ENCODE data around the gene ROCK2. TPM values are rescaled to one million over a fixed set of nuclear protein-coding genes. Genes with fewer than 3 reads are reported as not detected.

ROCK2 gene
- total RNA-seq, 1 donor from 2014 or later, result 84.5 TPM

- DNase-seq (ENCODE audit: low spot score), result no peak
Measured at GRCh38 chr2:11310212-11310611, 34.2 kb downstream of the ROCK2 start.

DNA sequence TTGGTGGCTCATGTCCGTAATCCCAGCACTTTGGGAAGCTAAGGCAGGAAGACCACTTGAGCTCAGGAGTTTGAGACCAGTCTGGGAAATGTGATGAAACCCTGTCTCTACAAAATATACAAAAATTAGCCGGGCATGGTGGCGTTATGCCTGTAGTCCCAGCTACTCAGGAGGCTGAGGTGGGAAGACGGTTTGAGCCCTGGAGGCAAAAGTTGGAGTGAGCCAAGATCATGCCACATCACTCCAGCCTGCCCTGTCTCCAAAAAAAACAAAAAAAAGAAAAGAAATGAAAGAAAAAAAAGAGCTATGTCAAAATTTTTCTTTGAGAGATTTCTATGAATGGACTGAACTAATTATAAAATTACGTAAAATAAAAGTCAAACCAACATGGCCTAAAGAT, 34.7 kb downstream of the ROCK2 start:
- DNase-seq (ENCODE audit: low spot score), result no peak

GRCh38 chr2:11307764-11308415, 36.5 kb downstream of the ROCK2 start:
- no peak for DNase-seq (ENCODE audit: low spot score)

- no peak for DNase-seq (ENCODE audit: low spot score)
Measured at GRCh38 chr2:11305958-11306357, 38.5 kb downstream of the ROCK2 start.

DNA sequence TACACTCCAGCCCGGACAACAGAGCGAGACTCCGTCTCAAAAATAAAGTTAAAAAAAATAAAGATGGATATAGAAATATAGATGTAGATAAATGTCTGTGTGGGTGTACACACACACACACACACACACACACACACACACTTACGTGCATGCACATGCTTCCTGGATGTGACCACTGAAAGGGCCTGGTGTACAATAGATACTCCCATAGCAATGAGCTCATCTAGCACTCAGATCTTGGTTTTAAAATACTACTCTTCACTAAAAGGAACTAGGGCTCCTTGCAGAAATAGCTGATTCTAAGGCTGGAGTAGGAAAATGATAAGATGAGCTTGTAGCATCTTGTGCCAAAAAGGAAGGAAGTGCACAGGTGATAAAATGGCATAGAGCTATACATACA, 39.1 kb downstream of the ROCK2 start:
- no peak for DNase-seq (ENCODE audit: low spot score)

- DNase-seq (ENCODE audit: low spot score), result no peak
Measured at GRCh38 chr2:11304476-11304875, 40.0 kb downstream of the ROCK2 start.

GRCh38 chr2:11303290-11304013, 41.0 kb downstream of the ROCK2 start:
- DNase-seq (ENCODE audit: low spot score), result no peak

GRCh38 chr2:11299439-11299838, 45.0 kb downstream of the ROCK2 start:
- DNase-seq (ENCODE audit: low spot score), result no peak

- DNase-seq (ENCODE audit: low spot score), result no peak
Measured at GRCh38 chr2:11298592-11298991, 45.8 kb downstream of the ROCK2 start.

DNA sequence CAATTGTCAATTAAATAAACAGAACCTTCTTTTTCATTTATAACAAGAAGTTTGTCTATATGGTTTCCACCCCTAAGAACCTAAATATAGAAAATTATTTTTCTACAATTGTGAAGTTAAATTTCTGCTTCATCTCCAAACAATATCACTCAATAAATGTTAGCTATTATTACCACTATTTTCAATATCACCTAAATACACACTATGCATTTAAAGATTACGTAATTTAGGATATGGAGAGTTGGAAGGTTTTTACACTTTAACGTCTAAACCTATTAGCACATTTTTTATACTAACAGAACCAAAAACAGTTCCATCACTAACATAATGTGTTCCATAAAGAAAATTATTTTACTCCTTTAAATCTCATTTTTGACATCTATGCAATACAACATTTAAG, 48.0 kb downstream of the ROCK2 start:
- no peak for DNase-seq (ENCODE audit: low spot score)

DNA sequence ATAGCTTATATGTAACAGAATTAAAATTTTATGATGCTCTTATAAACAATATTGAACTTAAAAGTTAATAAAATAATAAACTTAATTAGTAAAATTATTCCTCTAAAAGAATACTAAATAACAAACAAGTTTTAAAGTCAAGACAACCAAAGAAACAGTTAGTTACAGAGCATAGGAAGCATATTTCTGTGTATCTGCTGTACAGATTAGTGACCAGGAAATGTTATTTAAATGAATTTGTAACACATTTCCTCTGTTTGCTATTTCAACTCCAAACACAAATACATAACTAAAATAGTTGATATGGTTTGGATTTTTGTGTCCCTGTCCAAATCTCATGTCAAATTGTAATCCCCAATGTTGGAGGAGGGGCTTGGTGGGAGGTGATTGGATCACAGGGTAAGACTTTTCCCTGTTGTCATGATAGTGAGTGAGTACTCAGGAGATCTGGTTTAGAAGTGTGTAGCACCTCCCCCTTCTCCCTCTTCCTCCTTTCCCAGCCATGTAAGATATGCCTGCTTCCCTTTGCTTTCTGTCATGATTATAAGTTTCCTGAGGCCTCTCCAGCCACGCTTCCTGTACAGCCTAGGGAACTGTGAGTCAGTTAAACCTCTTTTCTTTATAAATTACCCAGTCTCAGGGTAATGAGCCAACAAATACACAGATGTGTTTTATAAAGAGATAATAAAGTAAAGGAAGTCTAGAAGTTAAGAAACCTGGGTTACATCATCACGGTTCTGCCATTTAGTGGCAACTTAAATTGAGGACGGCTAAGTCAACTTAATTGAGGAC, 51.8 kb downstream of the ROCK2 start:
- DNase-seq (ENCODE audit: low spot score), result no peak

DNA sequence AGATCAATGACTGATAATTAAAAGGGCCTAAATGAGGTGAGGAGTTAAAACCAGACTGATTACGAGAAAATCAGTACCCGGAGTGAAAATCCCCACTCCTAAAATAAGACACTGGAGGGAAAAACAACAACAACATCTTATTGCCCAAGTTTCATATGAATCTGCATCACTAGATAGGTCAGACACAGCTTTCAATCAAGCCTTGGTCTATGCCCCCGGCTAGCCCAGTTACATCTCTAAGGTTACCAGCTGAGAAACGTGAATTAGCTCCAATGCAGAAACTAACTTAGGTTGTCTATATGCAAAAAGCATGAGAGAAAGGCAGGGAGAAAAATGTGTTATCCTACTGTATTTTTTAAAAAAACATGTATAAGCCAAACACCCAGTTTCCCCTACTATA, 53.7 kb downstream of the ROCK2 start:
- no peak for DNase-seq (ENCODE audit: low spot score)

DNA sequence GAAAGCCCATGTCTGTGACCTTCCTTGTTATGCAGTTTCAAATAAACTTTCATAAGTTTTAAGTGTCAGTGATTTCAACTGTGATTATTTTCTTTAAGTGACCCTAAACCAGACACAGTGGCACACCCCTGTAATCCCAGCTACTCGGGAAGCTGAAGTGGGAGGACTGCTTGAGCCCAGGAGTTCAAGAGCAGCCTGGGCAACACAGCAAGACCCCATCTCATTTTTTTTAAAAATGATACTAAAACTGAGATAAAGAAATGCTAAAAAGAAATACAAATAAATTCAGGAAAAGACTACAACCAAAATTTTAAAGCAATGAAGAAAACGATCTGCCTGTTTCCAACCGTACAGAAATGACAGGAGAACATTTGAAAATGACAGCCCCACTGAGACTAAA, 54.2 kb downstream of the ROCK2 start:
- DNase-seq (ENCODE audit: low spot score), result no peak

DNA sequence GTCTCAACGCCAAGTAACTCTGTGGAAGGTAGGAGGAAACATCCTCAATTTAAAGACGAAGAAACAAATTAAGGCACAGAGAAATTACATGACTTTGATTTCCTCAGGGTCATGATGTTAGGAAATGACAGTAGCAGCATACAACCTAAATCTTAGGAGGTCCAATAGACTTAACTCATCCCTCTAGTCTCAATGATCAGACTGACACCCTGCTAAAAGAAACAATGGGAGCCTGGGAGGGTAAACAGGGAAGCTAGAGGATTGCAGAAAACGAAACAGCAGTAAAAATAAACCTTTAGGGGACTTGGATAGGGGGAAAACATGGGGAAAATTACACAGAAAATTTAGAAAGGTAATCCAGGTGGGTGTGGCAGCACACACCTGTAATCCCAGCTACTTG, 56.0 kb downstream of the ROCK2 start:
- no peak for DNase-seq (ENCODE audit: low spot score)

DNA sequence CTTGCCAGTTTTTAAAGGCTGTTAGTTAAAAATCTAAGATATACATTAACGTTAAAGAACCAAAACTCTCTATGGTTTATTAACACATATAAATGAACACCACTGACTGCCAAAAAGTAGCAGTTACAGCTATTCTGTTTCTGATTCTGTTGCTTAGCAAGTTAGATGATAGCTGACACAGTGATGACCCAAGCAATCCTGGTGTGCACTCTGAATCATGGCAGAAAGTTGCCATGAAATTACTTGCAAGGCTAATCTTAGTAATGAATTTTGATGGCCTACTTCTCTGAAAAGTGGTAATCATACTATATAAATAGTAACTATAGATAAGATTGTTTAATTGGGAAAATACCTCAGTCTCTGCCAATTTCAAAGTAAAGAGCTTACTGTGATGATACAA, 57.7 kb downstream of the ROCK2 start:
- DNase-seq (ENCODE audit: low spot score), result no peak

- no peak for DNase-seq (ENCODE audit: low spot score)
Measured at GRCh38 chr2:11286323-11286722, 58.1 kb downstream of the ROCK2 start.

GRCh38 chr2:11285499-11285898, 58.9 kb downstream of the ROCK2 start:
- DNase-seq (ENCODE audit: low spot score), result no peak

GRCh38 chr2:11281186-11281585, 63.2 kb downstream of the ROCK2 start:
- DNase-seq (ENCODE audit: low spot score), result no peak

DNA sequence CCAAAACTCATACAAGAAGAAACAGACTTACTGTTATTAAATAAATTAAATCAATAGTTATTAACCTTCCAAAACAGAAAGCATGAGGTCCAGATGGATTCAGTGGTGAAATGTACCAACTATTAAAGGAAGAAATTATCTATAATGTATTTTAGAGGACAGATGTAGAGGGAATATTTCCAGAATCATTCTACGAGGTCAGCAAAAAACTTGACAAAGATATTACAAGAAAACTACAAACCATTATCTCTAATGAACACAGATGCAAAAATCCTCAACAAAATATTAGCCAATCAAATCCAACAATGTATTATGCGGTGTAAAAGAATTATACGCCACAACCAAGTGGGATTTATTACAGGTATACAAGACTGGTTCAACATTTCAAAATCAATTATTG, 63.7 kb downstream of the ROCK2 start:
- no peak for DNase-seq (ENCODE audit: low spot score)

DNA sequence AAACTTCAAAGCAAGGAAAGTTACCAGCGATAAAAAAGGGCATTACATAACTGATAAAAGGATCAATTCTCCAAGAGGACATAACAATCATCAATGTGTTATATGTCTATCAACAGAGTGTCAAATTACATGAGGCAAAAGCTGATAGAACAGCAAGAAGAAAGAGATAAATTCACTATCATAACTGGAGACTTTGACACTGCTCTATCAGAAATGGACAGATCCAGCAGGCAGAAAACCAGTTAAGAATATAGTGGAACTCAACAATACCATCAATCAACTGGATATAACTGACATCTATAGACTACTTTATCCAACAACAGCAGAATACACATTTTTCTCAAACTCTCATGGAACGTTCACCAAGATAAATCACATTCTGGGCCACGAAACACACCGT, 65.0 kb downstream of the ROCK2 start:
- DNase-seq (ENCODE audit: low spot score), result no peak

- DNase-seq (ENCODE audit: low spot score), result no peak
Measured at GRCh38 chr2:11278219-11278618, 66.2 kb downstream of the ROCK2 start.

- DNase-seq (ENCODE audit: low spot score), result no peak
Measured at GRCh38 chr2:11275910-11276309, 68.5 kb downstream of the ROCK2 start.

DNA sequence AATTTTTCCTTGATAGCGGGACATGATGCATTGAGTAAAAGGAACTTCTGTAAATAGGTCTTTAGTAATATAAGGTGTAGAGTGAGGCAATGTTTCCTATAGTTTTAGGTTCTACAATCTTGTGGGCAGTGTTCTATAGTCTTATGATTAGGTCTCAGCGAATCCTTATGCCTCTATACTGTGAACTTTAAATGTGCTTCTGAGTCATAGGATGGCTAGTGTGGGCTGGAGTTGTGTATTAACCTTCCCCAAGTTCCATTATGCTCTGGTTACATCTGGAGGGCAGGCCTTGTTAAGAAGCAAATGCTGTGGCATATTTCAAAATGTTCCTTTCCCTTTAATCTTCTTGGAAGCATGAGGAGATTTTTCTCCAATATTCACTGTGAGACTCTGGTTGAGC, 73.5 kb downstream of the ROCK2 start:
- DNase-seq (ENCODE audit: low spot score), result no peak
